LHCN-M2 (cell line): ENCODE results near the gene CELSR3. TPM values are rescaled to one million over a fixed set of nuclear protein-coding genes. Genes with fewer than 3 reads are reported as not detected.

Experiments
- DNase-seq: peaks from one replicate; pipeline ENCODE4 v3.0.0-alpha.2; 2012; ENCODE audit warnings: low read depth
- total RNA-seq: library from RNA; depleted of rRNA; stranded (reverse); fragments of >200 nt; gene quantifications from 2 replicates; pipeline ENCODE4 v1.2.3, GENCODE V29; 2014

CELSR3 gene
- total RNA-seq, 1 experiment from 2014 or later: 4.5 TPM

DNA sequence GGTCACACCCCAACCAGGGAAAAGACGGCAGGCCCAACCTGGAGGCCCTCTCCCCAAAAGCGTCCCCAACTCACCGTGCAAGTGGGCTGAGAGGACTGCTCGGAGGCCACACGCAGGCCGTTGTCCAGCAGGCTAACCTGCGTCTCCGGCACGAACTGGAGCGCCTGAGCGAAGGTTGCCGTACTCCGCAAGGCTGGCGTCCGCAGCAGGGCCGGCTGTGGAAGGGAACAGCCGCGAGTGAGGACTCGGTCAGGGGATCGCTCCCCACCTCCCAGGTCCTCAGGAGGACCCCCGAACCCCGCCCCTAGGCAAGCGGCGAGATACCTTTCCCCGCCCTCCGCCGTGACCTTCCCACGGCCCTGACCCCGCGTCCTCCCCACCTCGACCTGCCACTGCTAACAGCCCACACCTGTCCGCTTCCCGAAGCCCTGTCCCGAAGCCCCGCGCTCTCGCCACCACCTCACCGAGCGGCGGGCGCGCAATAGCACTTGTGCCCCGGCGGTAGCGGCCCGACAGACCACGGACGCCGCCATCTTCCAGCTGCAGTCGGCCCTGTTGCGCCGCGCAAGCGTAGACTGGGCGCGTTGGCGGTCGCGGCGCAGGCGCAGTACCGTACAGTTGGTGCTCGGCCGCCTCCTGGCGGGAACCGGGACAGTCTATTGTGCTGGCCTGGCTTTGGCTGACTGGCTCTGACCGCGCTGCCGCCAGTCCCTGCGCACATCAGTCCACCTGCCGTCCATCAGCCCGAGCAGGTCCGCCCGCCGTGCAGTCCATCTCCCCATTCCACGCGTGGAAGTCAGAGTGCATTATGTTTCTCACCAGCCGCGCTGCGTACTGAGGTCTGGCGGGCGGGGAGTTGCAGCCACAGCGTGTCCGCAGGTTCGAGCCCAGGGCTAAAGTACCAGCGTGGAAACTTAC lies 53.3 kb downstream of the CELSR3 start, which contains the start of gene UQCRC1:
TSS of gene UQCRC1 (minus strand) at position 559 of the 918 bp plus-strand sequence. CDS start at position 533, 26 bp downstream.
- peak; percentile 87 for DNase-seq

DNA sequence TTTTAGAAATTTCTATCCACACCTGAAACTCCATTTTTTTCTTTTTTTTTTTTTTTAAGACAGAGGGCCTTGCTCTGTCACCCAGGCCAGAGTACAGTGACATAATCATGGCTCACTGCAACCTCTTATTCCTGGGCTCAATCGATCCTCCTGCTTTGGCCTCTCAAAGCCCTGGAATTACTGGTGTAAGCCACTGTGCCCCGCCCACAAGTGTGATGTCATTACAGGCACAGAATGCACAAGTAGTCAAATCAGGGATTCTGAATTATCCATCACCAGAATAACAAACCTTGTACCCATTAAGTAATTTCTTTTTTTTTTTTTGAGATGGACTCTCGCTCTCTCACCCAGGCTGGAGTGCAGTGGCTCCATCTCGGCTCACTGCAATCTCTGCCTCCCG lies 55.2 kb downstream of the CELSR3 start:
- DNase-seq: no peak

DNA sequence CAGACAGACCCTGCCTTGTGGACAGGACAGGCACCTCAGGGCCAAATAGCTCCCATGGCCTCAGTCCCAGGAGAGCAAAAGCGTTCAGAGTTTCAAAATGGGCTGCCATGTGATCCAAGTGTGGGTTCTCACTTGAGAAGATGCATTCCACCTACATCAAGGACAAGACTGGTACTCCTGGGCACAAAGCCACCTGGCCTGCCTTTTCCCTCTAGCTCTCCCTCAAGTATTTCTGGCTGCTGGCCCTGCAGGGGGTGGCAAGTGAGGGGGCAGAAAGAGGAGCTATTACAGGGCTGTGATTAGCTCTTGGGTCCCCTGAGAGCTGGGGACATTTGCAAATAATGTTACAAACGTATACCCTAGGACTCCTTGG lies 61.1 kb downstream of the CELSR3 start:
- no peak for DNase-seq

DNA sequence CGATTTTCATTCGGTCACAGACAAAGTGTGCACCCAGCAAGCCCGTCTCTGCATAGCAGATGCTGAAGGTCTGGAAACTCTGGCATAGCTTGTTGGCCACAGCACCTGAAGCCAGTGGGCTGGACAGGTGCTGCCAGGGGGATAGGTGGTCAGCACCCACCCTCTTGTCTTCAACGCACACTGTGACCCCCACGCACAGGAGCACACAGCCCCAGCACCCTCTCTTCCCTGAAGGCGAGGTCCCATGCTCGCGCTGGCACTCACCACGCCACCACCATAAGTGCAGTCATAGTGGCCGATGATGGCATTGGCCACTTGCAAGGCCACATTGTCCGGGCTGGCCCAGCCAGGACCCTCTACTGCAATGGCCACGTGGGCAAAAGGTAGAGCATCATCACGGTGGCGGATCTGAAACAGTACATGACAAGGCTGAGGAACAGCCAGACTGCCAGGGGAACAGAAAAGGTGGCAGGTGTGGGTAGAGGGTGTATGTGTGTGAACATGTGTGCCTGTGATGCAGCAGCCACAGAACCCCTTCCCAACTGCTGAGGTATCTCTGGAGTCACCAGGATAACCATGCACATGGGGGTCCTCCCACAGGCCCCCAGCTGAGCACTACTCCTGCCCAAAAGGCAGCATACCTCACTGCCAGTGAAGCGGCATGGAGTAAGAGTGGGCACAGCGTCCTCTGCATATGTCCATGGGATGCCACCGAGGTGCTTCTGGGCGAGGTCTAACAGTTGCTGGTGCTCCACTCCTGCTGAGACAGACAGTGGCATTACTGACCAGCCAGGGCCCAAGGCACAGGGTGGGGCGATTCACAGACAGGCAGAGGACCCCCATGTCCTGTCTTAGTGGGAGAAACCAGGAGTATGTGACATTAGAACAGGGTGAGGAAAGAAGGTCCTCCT lies 61.7 kb downstream of the CELSR3 start:
- no peak for DNase-seq

DNA sequence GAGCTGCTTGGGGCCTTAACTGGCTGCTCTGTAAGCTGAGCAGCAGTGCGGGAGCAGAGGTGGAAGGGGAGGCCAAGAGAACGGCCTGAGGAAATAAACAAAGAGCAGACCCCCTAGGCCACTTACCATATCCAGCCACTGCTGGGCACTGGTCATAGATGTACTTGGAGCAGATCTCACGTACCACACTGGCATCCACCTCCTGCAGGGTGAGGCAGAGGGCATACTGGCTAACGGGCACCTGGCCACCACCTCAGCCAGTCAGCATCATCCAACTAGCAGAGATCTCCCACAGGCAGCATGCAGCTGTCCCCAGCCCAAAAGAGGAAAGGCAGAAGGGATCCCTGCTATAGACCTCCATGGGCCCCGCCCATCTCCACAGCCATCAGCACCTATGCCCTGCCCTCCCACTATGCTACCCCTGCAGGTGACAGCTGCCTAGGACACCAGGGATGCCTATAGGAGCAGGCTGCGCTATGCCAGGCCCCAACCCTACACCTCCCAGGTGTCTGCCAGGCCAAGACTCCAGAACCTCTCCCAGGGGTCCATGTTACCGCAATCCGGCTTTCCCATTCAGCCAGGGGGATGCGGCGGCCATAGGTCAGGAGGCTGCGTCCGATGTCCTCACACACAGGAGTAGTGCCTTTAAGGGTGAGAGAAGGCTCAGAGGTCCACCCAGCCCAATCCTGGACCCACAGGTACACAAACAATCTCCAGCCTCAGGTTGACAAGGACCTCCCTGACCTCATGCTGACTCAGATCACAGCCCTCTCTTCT lies 63.0 kb downstream of the CELSR3 start:
- DNase-seq: no peak

DNA sequence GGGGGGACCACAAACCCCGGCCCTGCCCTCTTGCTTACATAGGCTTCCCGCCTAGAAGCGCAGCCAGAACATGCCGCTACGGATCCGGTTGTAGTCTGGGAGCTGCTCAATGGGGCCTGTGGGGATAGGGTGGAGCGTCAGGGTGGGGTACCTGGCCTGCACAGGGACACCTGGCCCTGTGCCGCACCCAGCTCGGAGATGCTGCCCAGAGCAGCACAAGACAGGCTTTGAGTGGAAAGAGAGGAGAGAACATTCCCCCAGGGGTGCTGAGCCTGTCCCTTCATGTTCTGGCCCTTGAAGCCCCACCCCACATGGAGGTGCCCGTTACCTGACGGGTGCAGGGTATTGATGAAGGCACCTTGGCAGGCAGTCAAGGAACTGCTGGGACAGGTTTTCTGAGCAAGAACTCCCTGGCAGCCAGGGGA lies 63.6 kb downstream of the CELSR3 start:
- no peak for DNase-seq

DNA sequence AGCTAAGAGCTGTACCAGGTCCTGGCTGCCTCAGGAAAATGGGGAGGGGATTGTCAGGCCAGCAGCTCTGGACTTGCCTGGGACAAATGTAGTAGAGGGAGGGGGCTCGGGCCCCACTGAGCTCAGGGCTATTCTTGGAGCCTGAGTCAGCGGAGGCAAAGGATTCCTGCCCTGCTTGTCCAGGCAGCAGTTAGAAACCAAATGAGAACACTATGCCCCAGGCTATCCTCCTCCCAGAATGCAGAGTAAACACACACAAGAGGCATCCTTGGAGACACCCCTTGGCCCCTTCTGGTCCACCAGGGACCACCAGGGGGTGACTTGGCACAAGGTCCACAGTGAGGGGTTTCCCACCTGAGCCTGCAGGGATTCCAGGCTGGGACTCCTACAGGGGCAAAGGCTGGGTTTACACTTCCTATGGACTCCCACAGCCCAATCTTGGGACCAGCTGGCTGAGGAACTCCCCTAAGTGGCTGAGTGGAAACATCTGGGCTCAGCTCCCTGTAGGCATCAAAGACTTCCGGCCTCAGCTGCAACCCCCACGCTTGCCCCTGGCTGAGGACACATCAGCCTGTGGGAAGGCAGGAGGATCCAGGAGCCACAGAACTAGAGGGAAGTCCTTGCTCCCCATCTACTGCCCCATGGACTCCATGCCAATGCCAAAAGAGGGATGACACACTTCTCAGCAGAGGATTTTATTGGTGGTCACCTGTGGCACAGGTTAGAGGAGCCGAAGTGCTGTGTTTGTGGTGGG lies 64.2 kb downstream of the CELSR3 start:
- DNase-seq: peak; percentile 71

DNA sequence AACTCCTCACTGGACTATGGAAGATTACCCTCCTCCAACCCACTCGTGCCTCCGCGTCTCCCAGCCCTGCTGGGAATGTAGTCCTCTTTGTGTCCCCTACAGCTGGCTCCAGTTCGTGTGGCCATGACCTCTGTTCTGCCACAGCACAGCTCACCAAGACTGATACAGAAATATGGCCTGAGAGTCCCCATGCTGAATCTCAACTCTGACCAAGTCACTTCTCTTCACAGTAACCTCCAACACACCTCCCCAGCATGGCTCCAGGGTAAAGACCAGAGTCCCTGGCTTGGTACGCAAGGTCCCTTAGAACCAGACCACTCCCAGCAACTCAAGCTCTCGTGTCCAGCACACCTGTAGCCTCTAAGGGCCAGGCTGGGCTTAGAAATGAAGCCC lies 65.3 kb downstream of the CELSR3 start:
- no peak for DNase-seq

DNA sequence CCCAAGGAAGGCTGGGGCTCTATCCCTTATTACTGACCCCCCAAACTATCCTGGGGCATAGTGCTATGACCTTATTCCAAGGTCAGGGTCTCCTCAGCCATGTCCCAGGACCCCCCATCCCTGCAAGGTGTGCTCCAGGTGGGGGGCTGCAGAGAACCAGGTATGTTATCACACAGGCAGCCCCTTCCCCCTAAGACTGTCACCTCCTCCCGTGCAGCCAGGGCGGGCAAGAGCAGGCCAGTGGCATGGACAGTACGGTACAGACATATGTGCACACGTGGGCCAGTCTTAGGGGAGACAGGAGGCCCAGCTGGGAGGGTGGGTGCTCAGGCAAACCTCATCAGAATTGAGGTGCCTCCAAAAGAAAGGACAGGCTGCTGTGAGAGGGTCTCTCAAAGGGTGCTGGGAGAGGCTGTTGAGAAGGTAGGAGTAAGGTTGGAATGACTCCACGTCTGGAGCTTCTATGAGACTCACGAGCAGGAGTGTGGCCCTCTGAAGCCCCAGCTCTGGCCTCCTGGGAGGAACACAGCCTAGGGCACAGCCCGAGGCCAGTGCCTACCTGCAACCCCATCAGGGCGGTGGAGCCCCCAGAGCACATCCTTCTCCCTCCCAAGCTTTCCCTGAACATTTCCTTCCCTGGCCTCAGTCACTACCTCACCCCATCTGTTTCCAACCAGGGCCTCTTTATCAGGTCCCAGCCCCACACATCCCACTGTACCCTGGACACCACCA lies 65.8 kb downstream of the CELSR3 start:
- DNase-seq: no peak

DNA sequence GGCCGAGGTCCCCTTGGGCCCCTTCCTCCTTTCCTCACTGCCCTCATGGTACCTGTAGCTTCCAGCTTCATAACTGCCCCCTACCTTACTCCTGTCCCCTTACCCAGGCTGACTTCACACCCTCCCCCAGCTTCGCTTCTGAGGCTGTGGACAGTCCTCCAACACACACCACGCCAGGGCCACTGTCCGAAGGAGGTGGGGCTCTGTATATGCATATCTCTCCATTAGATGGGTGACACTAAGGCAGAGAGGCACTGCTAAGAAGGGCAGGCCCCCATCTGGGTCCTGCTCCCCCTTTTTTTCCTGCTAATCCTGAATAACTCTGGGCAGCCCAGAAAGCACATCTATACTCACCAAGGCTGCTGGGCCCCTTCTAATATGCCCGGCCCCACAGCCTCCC lies 66.5 kb downstream of the CELSR3 start:
- no peak for DNase-seq

DNA sequence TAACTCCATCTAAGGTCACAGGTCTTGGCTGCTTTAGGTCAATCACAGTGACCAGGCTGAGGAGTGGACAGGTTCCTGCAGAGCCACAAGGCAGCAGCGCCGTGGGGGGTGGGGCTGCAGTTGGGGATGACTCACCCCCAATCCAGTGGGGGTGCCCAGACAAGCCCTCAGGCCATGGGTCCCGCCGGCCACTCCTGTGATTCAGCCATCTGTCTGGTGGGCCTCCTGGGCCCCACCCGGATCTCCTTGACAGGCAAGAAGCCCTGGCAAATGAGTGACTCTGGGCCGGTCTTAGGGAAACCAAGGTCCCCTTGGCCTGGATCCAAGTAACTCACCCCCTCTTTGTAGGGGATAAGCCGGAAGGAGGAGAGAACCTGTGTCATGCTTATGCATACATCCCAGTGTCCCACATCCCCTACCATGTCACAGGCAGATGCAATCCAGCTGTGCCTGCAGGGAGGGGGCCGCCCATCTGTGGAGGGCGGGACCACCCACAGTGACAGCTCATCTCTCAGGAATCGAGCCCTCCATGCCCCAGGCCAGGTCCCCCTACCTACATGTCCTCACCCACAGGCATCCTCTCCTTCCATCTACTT lies 67.1 kb downstream of the CELSR3 start:
- peak; percentile 88 for DNase-seq

DNA sequence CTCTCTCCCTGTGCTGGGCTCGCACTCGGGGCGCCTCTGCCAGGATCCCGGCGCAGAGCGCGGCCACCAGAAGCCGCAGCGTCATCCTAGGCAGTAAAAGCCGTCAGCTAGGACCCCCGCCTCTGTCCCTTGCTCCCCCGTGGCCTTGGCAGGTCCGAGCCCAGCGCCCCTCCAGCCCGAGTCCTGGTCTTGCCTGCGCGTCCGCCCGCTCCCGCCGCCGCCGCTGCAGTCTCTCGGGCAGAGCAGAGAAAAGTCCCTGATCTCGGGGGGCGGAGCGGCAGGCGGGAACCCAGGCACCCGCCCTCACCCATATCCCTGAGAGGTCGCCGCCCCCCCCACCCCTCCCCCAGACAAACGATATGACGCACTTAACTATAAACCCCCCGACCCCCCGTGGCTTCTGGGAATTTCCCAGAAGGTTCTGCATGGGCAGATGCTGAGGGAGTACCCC lies 67.6 kb downstream of the CELSR3 start, which contains the start of gene COL7A1:
TSS of gene COL7A1 (minus strand) at position 255 of the 451 bp plus-strand sequence. CDS start at position 85, 170 bp downstream.
- no peak for DNase-seq

DNA sequence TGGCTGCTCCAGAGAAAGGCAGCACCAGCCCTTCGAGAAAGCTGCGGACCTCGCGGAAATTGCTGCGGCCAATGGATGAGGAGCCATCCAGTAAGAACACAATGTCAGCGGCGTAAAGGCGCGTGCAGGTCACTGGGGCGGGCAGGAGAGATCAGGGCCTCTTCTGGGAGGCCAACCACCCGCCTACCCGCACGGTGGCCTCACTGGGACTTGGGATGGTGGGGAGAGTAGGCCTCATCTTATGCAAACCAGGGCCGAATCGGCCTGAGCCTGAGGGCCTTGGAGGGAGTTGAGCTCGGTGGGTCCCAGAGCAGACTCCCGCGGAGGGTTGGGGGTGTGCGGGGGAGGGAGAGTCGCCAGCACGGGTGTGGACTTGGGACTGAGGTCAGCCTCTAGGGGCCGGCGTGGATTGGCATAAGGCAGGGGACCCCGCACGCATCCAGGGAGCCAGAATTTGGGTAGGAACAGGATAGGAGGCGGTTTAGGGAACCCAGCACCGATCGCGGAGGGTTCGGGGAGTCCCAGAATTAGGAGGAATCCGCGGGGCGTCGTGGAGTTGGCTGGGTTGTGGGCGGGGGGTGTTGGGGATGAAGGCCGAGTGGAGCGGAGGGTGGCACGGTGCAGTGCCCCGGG lies 68.2 kb downstream of the CELSR3 start:
- no peak for DNase-seq

DNA sequence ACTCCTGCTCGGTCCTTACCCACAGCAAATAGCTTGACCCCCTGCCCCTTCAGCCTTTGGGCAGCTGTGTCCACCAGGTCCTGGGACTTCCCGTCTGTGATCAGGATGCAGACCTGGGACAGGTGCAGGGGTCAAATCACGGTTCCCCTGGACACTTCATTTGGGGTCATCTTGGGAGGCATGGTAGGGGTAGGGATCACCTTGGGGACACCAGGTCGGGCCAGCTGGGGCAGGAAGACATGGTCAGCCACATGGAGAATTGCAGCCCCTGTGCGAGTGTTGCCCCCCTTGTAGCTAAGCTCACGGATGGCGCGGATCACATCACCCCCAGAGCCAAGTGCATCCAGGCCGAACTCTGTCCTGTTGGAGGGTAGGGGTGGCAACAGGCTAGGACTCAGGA lies 69.3 kb downstream of the CELSR3 start:
- DNase-seq: no peak

DNA sequence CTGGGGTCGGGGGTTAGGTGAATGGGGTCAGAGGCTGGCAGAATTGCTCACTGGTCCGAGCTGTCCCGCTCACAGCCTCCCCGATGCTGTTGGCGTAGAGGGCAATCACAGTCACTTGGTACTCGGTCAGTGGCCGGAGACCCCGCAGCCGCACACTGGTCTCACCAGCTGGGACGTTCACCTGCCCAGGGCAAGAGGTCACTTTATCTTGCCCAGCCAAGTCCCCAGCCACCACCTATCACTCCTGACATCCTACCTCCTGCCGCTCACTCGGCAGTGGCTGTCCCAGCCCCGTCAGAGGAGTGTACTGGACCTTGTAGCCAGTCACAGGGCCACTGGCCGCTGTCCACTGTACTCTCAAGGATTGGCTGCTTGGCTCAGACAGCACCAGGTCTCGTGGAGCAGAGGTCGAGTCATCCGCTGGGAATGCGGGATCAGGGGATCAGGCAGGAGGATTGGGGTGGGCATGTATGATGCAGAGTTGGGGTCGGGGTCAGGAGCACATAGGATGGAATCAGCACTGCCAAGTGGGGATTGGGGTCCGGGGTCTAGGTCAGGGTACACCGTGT lies 70.1 kb downstream of the CELSR3 start:
- peak; percentile 18 for DNase-seq

DNA sequence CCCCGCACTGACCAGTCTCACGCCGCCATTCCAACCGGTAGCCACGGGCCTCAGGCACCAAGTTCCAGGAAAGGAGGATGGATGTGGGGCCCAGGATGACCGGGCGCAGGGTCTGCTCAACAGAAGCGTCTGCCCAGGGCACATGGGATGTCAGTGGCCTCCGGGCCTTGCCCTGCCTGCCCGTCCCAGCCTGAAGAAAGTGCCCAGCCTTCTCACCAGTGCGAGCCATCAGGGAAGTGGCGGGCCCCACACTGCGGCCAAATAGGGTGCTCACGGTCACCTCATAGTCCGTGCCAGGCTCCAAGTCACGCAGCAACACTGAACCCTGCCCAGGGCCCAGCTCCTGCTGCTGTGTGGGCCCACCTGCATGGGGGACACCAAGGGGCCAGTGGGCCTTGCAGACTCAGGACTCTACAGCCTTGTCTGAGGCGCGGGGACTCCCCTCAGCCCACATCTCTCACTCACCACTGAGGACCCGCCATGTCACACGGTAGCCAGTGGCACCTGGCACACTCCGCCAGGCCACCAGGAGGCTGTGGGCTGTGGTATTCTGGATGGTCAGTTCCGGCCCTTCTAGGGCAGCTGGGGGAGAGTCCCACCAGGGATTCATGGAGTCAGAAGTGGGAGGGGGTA lies 70.7 kb downstream of the CELSR3 start:
- no peak for DNase-seq

DNA sequence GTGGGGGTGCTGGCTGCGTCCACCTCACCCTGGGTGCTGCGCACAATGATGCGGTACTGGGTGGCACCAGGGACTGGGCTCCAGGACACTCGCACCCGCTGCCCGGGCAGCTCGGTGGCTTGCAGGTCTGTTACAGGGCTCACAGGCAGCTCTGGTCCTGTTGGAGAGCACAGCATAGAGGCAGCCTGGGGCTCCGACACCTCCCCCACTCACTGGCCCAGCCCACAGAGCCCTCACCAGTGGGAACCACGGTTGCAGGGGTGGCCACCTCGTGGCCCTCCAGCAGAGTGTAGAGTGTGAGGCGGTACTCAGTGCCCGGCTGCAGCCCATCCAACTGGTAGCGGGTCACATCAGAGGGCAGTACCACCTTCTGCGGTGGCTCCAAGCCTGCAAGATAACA lies 71.2 kb downstream of the CELSR3 start:
- no peak for DNase-seq

DNA sequence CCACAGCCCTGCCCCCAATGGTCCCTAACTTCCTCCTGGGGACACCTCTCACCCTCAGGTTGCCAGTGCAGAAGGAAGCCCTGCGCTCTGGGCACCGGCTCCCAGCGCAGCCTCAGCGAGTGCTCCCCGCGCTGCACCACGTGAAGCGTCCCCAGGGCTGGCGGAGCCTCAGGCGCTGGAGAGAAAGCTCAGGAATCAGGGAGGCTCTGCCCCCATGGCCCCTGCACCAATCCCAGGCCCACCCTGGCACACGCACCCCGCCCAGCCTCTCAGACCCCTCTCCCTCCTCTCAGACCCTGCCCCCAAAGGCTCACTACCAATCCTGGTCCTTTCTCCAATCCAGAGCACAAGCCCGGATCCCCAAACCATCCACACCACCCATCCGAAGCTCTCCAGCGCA lies 74.5 kb downstream of the CELSR3 start:
- no peak for DNase-seq
